ENCODE measurements around the gene BAIAP3. TPM values are rescaled to one million over a fixed set of nuclear protein-coding genes. Genes with fewer than 3 reads are reported as not detected.

BAIAP3 gene
- total and polyA plus RNA-seq, 12 donors = 0.79 to 129 (median 16.3) TPM

DNA sequence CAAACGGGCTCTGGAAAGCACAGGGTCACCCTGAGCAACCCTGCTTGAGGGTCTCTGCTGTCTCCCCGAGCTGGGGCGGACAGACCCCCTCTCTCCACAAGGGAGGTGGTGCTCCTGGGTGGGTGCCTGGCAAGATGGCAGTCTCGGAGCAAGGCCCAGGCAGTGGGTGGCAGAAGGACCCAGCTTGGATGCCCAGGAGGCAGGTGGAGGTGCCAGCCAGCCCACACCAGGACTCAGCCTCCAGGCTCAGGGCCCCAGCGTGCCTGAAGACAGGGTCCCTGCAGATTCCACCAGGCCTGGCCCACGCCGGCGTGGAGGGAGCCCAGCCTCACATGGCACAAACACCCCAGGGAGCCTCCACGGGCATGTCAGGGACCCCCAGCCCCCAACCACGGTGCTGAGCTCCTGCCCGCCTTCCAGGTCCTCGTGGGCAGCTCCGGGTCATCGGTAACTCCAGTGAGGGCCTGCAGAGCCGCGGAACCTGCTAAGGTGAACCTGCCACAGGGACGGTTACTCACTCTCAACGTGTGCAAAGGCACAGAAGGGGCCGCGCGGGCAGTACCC lies 60.2 kb downstream of the BAIAP3 start:
- Histone ChIP-seq H3K9me3 (replicated peaks in 1 of 3) (no peaks in the 10 kb centered on the region), H3K4me3 (no peak overlapping the region), H3K27me3 (no peaks in the 10 kb centered on the region), H3K27ac (no peak overlapping the region), H3K4me1 (replicated peaks in 1 of 2) (no peaks in the 10 kb centered on the region), H3K36me3 (replicated peaks in 1 of 2) (peaks cover 0 to 66% of the 10 kb centered on the region in 2 donors)
- DNase-seq = no peak
- TF ChIP-seq, protein P1, sequence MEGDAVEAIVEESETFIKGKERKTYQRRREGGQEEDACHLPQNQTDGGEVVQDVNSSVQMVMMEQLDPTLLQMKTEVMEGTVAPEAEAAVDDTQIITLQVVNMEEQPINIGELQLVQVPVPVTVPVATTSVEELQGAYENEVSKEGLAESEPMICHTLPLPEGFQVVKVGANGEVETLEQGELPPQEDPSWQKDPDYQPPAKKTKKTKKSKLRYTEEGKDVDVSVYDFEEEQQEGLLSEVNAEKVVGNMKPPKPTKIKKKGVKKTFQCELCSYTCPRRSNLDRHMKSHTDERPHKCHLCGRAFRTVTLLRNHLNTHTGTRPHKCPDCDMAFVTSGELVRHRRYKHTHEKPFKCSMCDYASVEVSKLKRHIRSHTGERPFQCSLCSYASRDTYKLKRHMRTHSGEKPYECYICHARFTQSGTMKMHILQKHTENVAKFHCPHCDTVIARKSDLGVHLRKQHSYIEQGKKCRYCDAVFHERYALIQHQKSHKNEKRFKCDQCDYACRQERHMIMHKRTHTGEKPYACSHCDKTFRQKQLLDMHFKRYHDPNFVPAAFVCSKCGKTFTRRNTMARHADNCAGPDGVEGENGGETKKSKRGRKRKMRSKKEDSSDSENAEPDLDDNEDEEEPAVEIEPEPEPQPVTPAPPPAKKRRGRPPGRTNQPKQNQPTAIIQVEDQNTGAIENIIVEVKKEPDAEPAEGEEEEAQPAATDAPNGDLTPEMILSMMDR (IDR thresholded peaks at IDR 0.05) = no peak
- no peak for TF ChIP-seq POLR2A (IDR thresholded peaks at IDR 0.05)
- intact Hi-C loops (cut with DNase I) = no loop called here
- WGBS, 4 donors = 94 to 95% (median 95%) methylated on average over 8 to 21 of the region's 21 CpGs

DNA sequence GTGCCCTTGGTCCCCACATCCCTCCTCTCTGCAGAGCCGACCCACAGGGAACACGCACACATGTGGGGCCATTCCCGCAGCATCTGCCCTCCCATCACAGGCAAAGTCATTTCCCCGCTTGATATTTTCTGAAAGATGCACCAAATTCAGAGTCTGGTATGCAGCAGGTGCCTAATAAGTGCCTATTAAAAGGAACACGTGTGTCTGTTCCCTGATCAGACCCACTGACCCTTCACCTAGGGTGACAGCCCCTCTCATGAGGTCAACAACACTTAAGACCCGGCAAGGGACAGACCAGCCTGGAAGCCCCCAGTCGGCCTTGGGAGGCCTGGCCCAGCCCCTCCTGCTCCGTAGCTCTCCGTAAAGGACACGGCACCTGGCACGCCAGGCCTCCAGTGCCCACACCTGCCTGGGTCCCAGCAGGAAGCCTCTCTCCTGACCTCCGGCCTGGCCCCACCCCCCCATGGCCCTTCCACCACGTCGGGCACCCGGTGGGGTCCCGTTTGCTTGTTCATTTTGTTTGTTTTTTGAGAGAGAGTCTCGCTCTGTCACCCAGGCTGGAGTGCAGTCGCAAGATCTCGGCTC lies 61.0 kb downstream of the BAIAP3 start:
- intact Hi-C loops (cut with DNase I) = no loop called here
- TF ChIP-seq, protein P1 (IDR thresholded peaks at IDR 0.05) = no peak
- TF ChIP-seq POLR2A (IDR thresholded peaks at IDR 0.05) = no peak
- DNase-seq = no peak
- H3K4me3 ChIP-seq = no peak overlapping the region
- 91 to 95% (median 92%) methylated on average over 9 to 19 of the region's 19 CpGs for WGBS, 4 donors
- H3K4me1 ChIP-seq (replicated peaks in 1 of 2) = no peaks in the 10 kb centered on the region
- no peaks in the 10 kb centered on the region for H3K27me3 ChIP-seq
- no peaks in the 10 kb centered on the region for H3K9me3 ChIP-seq (replicated peaks in 1 of 3)
- H3K27ac ChIP-seq = no peak overlapping the region
- H3K36me3 ChIP-seq (replicated peaks in 1 of 2) = peaks cover 0 to 72% of the 10 kb centered on the region in 2 donors

DNA sequence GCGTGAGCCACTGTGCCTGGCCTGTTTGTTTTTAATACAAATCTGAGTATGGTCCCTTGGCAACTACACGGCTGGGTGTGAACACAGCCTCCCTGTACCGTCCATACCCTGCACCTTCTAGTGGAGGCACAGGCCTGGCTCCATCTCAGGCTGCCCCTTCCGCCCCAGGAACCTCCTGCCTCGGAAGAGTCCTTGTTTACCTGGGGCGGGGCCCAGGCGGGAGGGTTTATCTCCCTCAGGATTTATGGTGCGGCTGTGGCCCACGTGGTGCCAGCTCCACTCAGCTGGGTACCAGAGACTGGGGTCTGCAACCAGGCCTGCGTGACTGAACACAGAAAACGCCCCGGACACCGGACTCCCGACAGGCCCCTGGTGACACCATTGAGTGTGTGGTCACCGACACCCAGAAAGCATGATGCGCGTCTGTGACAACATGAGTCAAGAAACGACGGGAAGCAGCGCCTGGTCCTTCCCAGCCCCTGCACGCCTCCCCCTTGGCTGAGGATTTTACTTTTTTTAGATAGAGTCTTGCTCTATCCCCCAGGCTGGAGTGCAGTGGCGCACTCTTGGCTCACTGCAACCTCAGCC lies 62.1 kb downstream of the BAIAP3 start:
- TF ChIP-seq, protein P1 (IDR thresholded peaks at IDR 0.05) = no peak
- no peak for TF ChIP-seq POLR2A (IDR thresholded peaks at IDR 0.05)
- Histone ChIP-seq H3K27me3 (no peaks in the 10 kb centered on the region), H3K4me3 (no peak overlapping the region), H3K9me3 (replicated peaks in 1 of 3) (no peaks in the 10 kb centered on the region), H3K27ac (no peak overlapping the region), H3K36me3 (replicated peaks in 1 of 2) (peaks cover 0 to 67% of the 10 kb centered on the region in 2 donors), H3K4me1 (replicated peaks in 1 of 2) (no peaks in the 10 kb centered on the region)
- intact Hi-C loops (cut with DNase I) = no loop called here
- DNase-seq = no peak
- WGBS, 4 donors = 92 to 94% (median 93%) methylated on average over 10 to 22 of the region's 22 CpGs

DNA sequence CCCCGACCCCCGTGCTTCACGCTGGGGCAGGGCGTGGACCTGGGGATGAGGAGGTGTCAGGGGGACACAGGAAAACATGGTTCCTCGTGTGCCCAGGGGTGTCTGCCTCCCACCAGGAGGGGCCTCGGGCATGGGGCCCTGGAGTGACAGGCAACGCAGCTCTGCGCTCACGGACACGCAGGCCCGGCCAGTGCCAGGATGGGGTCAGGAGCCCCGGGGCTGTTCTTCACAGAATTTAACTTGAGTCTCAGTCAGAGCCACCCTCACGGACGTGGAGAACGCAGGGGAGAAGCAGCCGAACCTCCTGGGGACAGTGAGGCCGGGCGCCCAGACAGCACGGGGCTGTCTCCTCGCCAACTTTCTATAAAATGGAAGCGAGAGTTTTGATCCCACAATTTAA lies 64.3 kb downstream of the BAIAP3 start:
- Histone ChIP-seq H3K27me3 (no peaks in the 10 kb centered on the region), H3K4me1 (replicated peaks in 1 of 2) (no peaks in the 10 kb centered on the region), H3K9me3 (replicated peaks in 1 of 3) (no peaks in the 10 kb centered on the region), H3K36me3 (replicated peaks in 1 of 2) (peaks cover 0 to 66% of the 10 kb centered on the region in 2 donors), H3K27ac (no peak overlapping the region), H3K4me3 (no peak overlapping the region)
- DNase-seq = no peak
- TF ChIP-seq, protein P1 (IDR thresholded peaks at IDR 0.05) = no peak
- TF ChIP-seq POLR2A (IDR thresholded peaks at IDR 0.05) = no peak
- intact Hi-C loops (cut with DNase I) = no loop called here
- WGBS, 4 donors = 92 to 98% (median 93%) methylated on average over 13 to 19 of the region's 21 CpGs
